SHP77 treated with DMSO at 0.1 percent for 48 hours (cell line): ENCODE measurements around the gene TMEM243.
A peak's percentile ranks its signal among the peaks of the same experiment; 100 is the strongest.
"Not testable (repeated sequence)": the region's sequence is repeated elsewhere in the genome, so short reads cannot be mapped to it uniquely, and the experiment has no call there.

Source experiments
- DNase-seq: peaks from one replicate; lab custom pipeline; 2025; lab: John Stamatoyannopoulos, UW

TMEM243 gene

GRCh38 chr7:87219545-87220025 lies at the start of gene TMEM243:
Gene TMEM243, minus strand, starts transcription at chr7:87219732. Its CDS starts 229 bp downstream, at chr7:87219503.
- peak; percentile 30 for DNase-seq

- no peak for DNase-seq
Measured at GRCh38 chr7:87267239-87267900, 47.8 kb upstream of the TMEM243 start.

GRCh38 chr7:87263537-87263936 lies 44.0 kb upstream of the TMEM243 start:
- DNase-seq, result no peak

GRCh38 chr7:87253589-87254087 lies 34.1 kb upstream of the TMEM243 start:
- DNase-seq, result no peak

GRCh38 chr7:87245671-87246070 lies 26.1 kb upstream of the TMEM243 start:
- DNase-seq, result not testable (repeated sequence)

- not testable (repeated sequence) for DNase-seq
Measured at GRCh38 chr7:87238464-87239051, 19.0 kb upstream of the TMEM243 start.

- no peak for DNase-seq
Measured at GRCh38 chr7:87234949-87235348, 15.4 kb upstream of the TMEM243 start.

- no peak for DNase-seq
Measured at GRCh38 chr7:87231711-87232110, 12.2 kb upstream of the TMEM243 start.

GRCh38 chr7:87231258-87231657 lies 11.7 kb upstream of the TMEM243 start:
- DNase-seq, result no peak

- no peak for DNase-seq
Measured at GRCh38 chr7:87226495-87226894, 7.0 kb upstream of the TMEM243 start.

GRCh38 chr7:87225696-87226095 lies 6.2 kb upstream of the TMEM243 start:
- DNase-seq, result no peak

- no peak for DNase-seq
Measured at GRCh38 chr7:87223666-87224065, 4.1 kb upstream of the TMEM243 start.

- DNase-seq, result no peak
Measured at GRCh38 chr7:87220734-87221215, 1.2 kb upstream of the TMEM243 start.

GRCh38 chr7:87220026-87220733 lies 648 bp upstream of the TMEM243 start:
- peak; percentile 66 for DNase-seq

GRCh38 chr7:87218796-87219544 lies 562 bp downstream of the TMEM243 start:
- no peak for DNase-seq

GRCh38 chr7:87217983-87218653 lies 1.4 kb downstream of the TMEM243 start:
- no peak for DNase-seq

GRCh38 chr7:87216701-87217508 lies 2.6 kb downstream of the TMEM243 start:
- DNase-seq, result no peak

GRCh38 chr7:87215046-87215445 lies 4.5 kb downstream of the TMEM243 start:
- DNase-seq, result no peak

- DNase-seq, result no peak
Measured at GRCh38 chr7:87213811-87214210, 5.7 kb downstream of the TMEM243 start.

- DNase-seq, result no peak
Measured at GRCh38 chr7:87213252-87213651, 6.3 kb downstream of the TMEM243 start.

GRCh38 chr7:87212498-87212897 lies 7.0 kb downstream of the TMEM243 start:
- no peak for DNase-seq
